Measurements from ENCODE around the gene CCDC78.

CCDC78 gene

DNA sequence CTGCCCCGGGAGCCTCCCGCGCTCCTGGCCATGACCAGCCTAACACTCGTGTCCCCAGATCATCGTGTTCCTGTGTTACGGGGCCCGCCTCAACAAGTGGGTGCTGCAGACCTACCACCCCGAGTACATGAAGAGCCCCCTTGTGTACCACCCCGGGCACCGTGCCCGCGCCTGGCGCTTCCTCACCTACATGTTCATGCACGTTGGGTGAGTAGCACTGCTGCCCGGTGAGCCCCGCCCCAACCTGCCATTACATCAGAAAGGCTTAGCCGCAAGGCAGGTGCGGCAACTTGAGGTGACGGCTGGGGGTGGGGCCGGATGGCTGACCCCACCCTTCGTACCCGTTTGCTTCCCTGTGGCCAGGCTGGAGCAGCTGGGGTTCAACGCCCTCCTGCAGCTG is 49.3 kb downstream of the CCDC78 start:
- DNase-seq: no peak

DNA sequence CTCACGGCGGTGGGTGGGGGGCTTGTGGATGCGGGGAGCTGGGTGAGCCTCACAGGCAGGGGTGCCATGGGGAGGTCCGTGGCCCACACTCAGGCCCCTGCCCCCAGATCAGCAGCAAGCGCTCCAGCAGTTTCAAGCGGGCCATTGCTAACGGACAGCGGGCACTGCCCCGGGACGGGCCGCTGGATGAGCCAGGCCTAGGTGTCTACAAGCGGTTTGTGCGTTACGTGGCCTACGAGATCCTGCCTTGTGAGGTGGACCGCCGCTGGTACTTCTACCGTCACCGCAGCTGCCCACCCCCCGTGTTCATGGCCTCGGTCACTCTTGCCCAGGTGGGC is 49.7 kb downstream of the CCDC78 start:
- DNase-seq: no peak

DNA sequence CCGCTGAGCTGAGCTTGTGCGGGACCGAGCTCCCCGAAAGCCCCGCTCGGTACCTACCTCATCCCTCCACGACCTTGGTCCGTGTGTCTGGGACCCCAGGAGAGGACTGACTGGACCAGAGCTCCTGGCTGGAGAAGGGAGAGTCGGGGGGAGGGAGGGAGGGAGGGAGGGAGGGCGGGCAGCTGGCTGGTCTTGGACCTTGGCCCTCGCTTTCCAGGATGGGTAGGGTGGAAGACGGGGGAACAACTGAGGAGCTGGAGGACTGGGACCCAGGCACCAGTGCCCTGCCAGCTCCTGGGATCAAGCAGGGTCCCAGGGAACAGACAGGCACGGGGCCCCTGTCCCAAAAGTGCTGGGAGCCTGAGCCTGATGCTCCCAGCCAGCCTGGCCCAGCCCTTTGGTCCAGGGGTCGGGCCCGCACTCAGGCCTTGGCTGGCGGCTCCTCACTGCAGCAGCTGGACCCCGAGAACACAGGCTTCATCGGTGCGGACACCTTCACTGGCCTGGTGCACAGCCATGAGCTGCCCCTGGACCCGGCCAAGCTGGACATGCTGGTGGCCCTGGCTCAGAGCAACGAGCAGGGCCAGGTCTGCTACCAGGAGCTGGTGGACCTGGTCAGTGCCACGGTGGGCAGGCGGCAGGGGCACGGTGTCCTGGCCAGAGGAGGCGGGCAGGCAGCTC is 50.2 kb downstream of the CCDC78 start:
- no peak for DNase-seq

DNA sequence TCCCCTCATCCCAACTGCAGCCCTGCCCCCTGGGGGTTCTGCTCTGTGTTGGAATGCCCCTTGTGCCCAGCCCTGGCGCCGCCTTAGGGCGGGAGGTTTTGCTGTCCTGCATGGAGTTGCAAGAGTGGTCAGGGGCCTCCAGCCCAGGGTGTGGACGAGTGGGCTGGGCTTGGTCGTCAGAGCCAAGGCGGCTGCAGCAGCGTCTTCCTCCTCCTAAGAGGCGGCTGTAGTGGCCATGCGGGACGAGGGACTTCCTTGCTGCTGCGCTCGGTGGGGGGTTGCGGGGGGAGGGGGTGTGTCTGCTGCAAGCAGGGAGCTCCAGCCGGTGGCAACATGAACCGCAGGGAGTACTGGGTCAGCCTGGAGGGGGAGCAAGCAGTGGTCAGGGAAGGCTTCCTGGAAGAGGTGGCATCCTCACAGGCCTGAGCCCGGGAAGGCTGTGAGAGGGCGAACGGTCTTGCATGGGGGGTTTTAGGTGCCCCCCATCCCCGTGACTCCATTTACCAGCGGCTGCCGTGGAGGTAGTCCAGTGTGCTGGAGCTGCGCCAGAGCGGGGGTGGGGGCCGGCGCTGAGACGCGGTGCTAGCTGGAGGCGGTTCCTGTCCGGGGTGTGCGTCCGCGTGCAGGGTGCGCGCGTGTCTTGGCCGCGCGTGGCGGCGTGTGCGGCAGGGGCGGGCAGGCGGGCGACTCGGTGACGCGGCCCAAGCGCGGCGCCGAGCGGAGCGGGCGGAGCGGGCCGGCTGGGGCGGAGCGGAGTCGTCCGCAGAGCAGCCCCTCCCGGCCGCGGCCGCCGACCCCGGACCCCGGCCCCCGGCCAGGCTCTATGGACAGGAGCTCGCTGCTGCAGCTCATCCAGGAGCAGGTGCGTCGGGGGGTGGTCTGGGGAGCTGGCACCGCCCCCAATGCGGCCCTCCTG is 51.0 kb downstream of the CCDC78 start, which contains the start of gene RHBDL1:
Gene RHBDL1, plus strand, starts transcription at position 704 of the 916 bp plus-strand sequence. Its CDS starts 120 bp downstream, at position 824.
- DNase-seq: no peak

DNA sequence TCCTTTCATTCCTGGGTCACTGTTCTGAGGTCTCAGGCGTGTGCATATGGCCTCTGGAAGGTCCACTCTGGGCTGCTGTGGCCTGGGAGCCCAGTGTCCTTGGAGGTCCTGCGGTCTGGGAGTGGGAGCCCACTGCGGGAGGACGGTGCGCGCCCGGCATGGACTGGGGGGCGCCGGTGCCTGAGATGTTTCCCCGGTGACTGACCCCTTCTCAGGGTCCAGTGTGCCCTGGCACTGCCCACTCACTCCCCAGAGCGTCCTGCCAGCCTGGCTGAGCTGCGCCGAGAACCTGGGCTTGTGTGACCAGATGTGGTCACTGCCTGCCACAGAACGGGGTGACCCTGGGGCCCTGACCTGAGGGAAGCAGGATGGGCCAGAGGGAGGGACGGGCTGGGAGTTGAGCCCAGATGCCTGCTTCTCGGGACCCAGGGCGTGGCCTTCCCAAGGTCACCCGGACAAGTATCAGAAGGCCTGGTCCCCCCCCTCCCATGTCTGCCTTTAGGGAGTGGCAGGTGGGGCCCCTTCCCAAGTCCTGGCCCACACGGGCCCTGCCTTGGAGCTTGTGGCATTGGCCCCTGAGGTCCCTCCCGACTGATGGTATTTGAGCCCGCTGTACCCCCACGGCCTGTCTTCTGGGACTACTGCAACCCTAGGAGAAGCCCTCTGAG is 51.9 kb downstream of the CCDC78 start:
- DNase-seq: no peak

DNA sequence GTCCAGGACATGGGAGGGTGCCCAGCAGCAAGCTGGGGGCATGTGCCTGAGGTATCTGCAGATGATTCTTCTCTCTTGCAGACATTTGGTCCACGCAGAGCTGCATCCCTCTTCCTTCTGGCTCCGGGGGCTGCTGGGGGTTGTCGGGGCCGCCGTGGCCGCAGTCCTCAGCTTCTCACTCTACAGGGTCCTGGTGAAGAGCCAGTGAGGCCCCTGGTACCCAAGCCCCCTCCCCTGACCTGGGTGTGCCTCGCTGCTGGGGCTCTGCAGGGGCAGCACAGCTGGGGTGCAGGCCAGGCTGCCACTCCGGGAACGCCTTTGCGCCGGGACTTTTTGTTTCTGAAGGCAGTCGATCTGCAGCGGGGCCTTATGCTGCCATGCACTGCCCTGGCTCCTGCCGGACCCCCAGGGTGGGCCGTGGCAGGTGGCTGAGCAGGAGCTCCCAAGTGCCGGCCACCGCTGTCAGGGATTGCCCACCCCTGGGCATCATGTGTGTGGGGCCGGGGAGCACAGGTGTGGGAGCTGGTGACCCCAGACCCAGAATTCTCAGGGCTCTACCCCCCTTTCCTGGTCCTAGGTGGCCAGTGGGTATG is 52.7 kb downstream of the CCDC78 start:
- DNase-seq: no peak

DNA sequence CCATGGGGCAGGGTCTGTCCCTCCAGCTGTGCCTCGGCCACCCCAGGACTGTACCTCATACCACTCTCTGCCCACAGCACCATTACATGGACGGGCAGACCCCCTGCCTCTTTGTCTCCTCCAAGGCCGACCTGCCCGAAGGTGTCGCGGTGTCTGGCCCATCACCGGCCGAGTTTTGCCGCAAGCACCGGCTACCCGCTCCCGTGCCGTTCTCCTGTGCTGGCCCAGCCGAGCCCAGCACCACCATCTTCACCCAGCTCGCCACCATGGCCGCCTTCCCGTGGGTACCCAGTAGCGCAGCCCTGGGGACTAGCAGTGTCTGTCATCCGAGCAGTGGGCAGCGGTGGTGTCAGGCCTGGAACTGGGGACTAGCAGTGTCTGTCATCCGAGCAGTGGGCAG is 53.4 kb downstream of the CCDC78 start:
- DNase-seq: no peak

Measured in activated CD4-positive, CD25-positive, alpha-beta regulatory T cell treated with anti-CD3 and anti-CD28 coated beads, Interleukin-2, amount 50 U/mL, for 72 hours (primary cell).